Panc1 (cell line): ENCODE results near the gene RDH5.

Experiments used
- POLR2AphosphoS5 ChIP-seq: IDR thresholded peaks from 2 replicates; pipeline ENCODE4 v1.6.1; 2012; ENCODE audit warnings: mild to moderate bottlenecking, low read depth, low read length, moderate library complexity
- SIN3A ChIP-seq: IDR thresholded peaks from 2 replicates; pipeline ENCODE4 v1.6.1; 2012; ENCODE audit warnings: low read depth, mild to moderate bottlenecking, low read length, moderate library complexity, borderline replicate concordance; ENCODE audit not compliant: insufficient read depth
- TCF7L2 ChIP-seq: IDR thresholded peaks from 2 replicates; pipeline ENCODE4 v1.6.1; 2011; ENCODE audit warnings: mild to moderate bottlenecking, low read depth, low read length, inconsistent platforms
- TF ChIP-seq, protein P1 (sequence below): fragments of 450-650 bp; IDR thresholded peaks from 2 replicates; pipeline ENCODE4 v1.5.1; 2017; ENCODE audit warnings: mild to moderate bottlenecking
- TF ChIP-seq, protein P2 (sequence below), 2 experiments: IDR thresholded peaks; 2 replicates each; pipeline ENCODE4 v1.6.1; 2011 to 2012; ENCODE audit warnings: low read depth in 2 of 2, control low read depth in 1 of 2, low read length in 1 of 2, mild to moderate bottlenecking in 1 of 2, moderate library complexity in 1 of 2; ENCODE audit not compliant: insufficient read depth in 1 of 2

DNA sequence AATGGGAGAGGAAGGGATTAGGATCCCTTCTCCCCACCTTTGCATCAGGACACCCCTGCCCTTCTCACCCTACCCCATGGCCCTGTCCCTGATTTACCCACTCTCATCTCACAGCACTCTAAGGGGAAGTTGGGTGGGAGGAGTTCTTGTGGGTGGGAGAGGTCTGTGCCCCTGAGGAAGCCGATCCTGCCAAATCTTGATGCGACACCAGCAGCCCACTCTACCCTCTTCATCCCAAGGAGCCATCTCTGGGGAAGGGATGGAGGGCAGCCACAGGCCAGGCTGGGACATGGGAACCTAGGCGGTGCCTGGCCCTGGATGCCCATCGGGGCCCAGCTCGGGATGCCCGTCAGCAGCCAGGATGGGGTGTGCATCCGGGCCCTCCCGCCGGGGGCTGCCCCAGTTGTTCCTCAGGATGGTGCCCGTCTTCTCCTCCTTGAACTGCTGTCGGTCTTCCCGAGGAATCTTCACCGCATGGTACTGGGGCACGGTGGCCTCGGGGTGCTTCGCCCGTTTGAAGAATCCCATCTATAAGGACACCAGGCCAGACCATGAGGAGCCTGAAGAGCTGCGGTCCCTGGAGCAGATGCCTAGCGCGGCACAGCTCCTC, 35.3 kb upstream of the RDH5 start:
- TF ChIP-seq, protein P1, sequence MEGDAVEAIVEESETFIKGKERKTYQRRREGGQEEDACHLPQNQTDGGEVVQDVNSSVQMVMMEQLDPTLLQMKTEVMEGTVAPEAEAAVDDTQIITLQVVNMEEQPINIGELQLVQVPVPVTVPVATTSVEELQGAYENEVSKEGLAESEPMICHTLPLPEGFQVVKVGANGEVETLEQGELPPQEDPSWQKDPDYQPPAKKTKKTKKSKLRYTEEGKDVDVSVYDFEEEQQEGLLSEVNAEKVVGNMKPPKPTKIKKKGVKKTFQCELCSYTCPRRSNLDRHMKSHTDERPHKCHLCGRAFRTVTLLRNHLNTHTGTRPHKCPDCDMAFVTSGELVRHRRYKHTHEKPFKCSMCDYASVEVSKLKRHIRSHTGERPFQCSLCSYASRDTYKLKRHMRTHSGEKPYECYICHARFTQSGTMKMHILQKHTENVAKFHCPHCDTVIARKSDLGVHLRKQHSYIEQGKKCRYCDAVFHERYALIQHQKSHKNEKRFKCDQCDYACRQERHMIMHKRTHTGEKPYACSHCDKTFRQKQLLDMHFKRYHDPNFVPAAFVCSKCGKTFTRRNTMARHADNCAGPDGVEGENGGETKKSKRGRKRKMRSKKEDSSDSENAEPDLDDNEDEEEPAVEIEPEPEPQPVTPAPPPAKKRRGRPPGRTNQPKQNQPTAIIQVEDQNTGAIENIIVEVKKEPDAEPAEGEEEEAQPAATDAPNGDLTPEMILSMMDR: no peak
- TF ChIP-seq SIN3A (no peak), TCF7L2 (no peak), POLR2AphosphoS5 (no peak)
- TF ChIP-seq, protein P2, sequence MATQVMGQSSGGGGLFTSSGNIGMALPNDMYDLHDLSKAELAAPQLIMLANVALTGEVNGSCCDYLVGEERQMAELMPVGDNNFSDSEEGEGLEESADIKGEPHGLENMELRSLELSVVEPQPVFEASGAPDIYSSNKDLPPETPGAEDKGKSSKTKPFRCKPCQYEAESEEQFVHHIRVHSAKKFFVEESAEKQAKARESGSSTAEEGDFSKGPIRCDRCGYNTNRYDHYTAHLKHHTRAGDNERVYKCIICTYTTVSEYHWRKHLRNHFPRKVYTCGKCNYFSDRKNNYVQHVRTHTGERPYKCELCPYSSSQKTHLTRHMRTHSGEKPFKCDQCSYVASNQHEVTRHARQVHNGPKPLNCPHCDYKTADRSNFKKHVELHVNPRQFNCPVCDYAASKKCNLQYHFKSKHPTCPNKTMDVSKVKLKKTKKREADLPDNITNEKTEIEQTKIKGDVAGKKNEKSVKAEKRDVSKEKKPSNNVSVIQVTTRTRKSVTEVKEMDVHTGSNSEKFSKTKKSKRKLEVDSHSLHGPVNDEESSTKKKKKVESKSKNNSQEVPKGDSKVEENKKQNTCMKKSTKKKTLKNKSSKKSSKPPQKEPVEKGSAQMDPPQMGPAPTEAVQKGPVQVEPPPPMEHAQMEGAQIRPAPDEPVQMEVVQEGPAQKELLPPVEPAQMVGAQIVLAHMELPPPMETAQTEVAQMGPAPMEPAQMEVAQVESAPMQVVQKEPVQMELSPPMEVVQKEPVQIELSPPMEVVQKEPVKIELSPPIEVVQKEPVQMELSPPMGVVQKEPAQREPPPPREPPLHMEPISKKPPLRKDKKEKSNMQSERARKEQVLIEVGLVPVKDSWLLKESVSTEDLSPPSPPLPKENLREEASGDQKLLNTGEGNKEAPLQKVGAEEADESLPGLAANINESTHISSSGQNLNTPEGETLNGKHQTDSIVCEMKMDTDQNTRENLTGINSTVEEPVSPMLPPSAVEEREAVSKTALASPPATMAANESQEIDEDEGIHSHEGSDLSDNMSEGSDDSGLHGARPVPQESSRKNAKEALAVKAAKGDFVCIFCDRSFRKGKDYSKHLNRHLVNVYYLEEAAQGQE (IDR thresholded peaks at IDR 0.05; ENCODE audit: insufficient read depth in 1 of 2, low read depth in 2 of 2, low read length in 1 of 2): no peak
